HL-60/S4 treated with phorbol 12-myristate 13-acetate at 8.2 ng/mL for 4 days and 3 days (cell line): Measurements from ENCODE around the gene SLC34A2.
"Not testable (repeated sequence)": the region's sequence is repeated elsewhere in the genome, so short reads cannot be mapped to it uniquely, and the experiment has no call there.

Source experiments
- in situ Hi-C: fragments of 300-500 bp; cut with MboI; formaldehyde crosslinking; loops from 2 replicates; pipeline ENCODE4 v1.15.0; 2022; ENCODE audit warnings: low sequenced_read_pairs

SLC34A2 gene

DNA sequence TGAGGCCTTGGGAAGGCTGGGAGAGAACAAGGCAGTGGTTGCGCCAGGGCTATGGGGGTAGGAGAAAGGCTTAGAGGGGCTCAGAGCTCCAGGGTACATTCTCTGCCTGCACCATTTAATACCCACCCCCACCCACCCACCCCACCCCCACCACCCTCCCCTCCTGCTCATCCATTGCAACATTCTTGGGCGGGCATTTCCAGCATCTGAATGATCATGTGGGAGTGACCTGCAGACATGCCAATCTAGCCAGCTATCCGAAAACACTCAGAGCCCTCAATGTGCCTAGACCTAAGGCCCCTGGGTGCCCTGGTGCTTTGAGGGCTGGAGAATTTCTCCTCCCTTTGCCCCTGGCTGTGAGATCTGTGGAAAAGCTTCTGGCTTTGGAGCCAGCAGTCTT lies 3.1 kb downstream of the SLC34A2 start:
- in situ Hi-C loops: no loop called here

GRCh38 chr4:25661441-25661840 lies 5.8 kb downstream of the SLC34A2 start:
- in situ Hi-C loops: not testable (repeated sequence)

- in situ Hi-C loops: no loop called here
Measured at GRCh38 chr4:25662306-25662705, 6.7 kb downstream of the SLC34A2 start.

GRCh38 chr4:25663781-25664180 lies 8.1 kb downstream of the SLC34A2 start:
- in situ Hi-C loops: no loop called here

- in situ Hi-C loops: no loop called here
Measured at GRCh38 chr4:25666031-25666630, 10.5 kb downstream of the SLC34A2 start.

GRCh38 chr4:25667931-25668557 lies 12.4 kb downstream of the SLC34A2 start:
- in situ Hi-C loops: no loop called here

- in situ Hi-C loops: no loop called here
Measured at GRCh38 chr4:25670991-25671390, 15.3 kb downstream of the SLC34A2 start.

DNA sequence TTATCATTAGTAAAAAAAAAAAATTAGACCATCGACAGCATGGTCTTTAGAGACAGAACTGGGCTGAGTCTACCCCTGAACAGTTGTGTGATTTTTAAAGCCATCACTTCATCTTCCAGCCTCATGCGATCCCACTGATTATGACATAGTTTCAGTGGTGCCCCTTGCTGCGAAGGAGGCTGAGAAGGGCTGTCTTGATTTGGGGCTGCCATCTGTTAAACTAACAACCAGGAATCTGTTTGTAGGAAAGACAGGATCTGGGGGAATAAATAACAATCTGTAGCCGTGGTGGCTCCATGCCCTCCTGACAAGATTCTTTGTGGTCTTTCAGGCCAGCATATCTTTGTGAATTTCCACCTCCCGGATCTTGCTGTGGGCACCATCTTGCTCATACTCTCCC lies 17.1 kb downstream of the SLC34A2 start:
- in situ Hi-C loops: no loop called here

- in situ Hi-C loops: no loop called here
Measured at GRCh38 chr4:25674386-25674785, 18.7 kb downstream of the SLC34A2 start.

DNA sequence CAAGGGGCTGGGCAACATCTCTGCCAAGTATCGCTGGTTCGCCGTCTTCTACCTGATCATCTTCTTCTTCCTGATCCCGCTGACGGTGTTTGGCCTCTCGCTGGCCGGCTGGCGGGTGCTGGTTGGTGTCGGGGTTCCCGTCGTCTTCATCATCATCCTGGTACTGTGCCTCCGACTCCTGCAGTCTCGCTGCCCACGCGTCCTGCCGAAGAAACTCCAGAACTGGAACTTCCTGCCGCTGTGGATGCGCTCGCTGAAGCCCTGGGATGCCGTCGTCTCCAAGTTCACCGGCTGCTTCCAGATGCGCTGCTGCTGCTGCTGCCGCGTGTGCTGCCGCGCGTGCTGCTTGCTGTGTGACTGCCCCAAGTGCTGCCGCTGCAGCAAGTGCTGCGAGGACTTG lies 20.6 kb downstream of the SLC34A2 start:
- in situ Hi-C loops: no loop called here

- in situ Hi-C loops: no loop called here
Measured at GRCh38 chr4:25677157-25677556, 21.5 kb downstream of the SLC34A2 start.

- in situ Hi-C loops: no loop called here
Measured at GRCh38 chr4:25677943-25678342, 22.3 kb downstream of the SLC34A2 start.

DNA sequence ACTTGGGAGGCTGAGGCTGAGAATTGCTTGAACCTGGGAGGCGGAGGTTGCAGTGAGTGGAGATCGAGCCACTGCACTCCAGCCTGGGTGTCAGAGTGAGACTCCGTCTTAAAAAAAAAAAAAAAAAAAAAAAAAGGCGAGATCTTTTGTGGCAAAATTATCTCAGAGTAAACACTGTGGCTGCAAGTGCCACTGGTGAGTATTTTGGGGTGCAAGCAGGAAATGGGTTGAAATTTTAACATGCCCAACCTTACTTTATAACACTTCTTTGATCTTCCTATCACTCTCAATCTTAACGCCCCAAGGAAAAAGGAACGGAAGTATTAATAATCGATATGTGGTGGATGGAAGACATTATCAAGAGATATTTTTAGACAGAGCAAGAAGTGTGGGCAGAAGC lies 32.1 kb downstream of the SLC34A2 start:
- in situ Hi-C loops: no loop called here

DNA sequence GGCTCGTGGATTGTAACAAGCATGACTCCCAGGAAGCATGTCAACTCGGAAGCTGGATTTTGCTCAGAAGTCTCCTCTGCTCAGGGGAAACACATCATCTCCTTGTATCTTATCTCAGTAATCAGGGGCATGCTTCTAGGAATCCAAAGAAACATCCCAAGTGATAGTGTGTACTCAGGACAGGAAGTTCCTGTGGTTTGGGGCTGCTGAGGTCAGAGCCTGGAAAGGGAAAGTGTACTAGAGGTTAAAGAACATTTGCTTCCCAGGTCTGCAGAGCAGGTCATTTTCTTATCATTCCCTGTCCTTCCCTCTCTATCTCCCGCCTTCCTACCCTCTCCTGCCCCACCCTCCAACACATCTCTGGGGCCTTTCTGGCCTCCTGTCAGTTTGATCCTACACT lies 38.8 kb downstream of the SLC34A2 start:
- in situ Hi-C loops: no loop called here

DNA sequence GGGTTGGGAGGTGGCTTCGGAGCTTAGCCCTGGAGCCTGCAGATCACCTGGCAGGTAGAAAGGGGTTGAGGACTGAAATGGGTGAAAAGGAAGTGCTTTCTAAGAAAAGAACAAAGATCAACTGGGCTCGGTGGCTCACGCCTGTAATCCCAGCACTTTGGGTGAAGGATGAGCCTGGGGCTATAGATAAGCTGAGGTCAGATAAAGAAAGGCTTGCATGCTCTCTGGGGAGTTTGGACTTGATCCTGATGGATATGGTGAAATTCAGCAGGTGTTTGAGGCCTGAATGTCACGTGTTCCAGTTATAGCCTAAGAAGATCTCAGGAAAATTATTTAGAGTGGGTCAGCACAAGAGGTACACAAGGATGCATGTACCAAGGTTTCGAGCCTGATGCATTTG lies 40.8 kb downstream of the SLC34A2 start:
- in situ Hi-C loops: no loop called here

GRCh38 chr4:25697516-25697915 lies 41.9 kb downstream of the SLC34A2 start:
- in situ Hi-C loops: no loop called here

DNA sequence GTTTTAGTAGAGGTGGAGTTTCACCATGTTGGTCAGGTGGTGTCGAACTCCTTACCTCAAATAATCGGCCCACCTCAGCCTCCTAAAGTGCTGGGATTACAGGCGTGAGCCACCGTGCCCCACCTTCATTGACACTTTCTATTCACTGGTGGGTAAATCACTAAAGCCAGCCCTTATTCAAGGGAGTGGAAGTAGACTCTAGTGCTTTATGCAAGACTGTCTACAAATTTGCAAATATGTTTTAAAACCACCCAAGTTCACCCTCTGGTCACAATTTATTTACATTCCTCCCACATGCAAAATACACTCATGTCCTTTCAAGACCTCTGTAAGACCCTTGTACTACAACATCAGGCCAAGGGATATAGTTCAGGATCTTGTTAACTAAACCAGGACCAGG lies 45.0 kb downstream of the SLC34A2 start:
- in situ Hi-C loops: no loop called here

DNA sequence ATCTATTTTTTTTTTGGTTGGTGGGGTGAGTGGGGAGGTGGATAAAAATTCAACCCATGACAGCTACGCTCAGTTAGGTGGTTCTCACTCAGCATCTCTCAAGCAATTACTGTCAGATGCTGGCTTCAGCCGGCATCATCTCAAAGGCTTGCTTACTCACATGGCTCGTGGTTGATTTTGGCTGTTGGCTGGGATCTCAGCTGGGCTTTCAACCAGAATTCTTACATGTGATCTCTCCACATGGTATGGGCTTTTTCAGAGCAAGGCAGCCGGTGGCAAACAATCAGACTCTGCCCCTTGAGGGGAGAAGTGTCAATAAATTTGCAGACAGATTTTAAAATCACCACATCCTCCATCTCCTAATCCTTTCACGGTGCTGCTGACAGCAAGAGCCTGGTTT lies 47.2 kb downstream of the SLC34A2 start:
- in situ Hi-C loops: no loop called here

DNA sequence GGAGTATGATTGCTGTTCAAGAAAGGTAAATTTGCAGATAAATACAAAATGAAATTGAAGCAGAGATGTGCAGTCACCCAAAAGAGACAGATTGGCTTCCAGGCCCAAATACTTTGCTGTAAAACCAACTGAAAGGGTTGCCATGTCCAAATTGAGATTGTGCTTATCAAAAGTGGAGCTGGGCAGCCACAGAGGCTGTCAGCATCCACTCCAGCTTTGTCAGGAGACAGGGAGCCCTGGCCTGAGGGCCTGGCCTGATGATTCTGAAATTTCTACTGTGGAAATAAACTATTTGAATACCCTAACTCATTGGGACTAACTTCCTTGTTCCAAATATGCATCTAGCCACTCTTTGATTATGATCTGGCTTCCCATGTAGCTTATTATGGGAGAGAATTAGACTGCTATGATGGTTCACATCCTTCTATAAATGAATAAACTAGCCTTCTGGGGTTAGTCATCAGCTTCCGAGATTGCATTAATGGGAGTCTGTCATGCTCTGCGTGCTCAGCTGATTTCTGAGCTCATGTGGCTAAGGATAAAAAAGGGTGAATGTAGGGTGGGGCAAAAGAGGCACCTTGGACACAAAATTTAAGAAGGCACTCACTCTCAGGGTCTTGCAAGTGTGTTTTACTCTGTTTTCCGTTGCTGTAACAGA lies 48.2 kb downstream of the SLC34A2 start:
- in situ Hi-C loops: no loop called here

GRCh38 chr4:25704516-25704915 lies 48.9 kb downstream of the SLC34A2 start:
- in situ Hi-C loops: no loop called here

- in situ Hi-C loops: no loop called here
Measured at GRCh38 chr4:25710637-25711036, 55.0 kb downstream of the SLC34A2 start.

- in situ Hi-C loops: no loop called here
Measured at GRCh38 chr4:25712611-25713010, 57.0 kb downstream of the SLC34A2 start.

DNA sequence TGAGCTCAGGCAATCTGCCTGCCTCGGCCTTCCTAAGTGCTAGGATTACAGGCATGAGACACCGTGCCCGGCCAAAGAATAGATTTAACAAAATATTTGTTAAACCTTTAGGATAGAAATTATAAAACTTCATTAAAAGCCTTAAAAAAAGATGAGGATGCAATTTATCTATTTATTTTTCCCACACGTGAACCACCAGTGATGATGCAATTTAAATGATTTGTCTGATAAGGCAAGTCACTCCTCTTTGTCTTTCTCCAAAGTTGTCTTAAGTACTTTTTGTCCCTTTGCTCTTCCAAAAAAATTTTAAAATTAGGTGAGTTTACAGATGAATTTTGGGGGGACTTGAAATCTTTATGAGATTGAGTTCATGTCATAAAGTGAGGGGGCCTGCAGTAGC lies 58.2 kb downstream of the SLC34A2 start:
- in situ Hi-C loops: no loop called here
